HG03025 (cell line): ENCODE data around the gene NPAS3.

ENCODE experiments used
- ATAC-seq: cut with Tn5 transposase; IDR thresholded peaks from one replicate; pipeline ENCODE4 v1.9.1; 2021; ENCODE audit warnings: mild to moderate bottlenecking, moderate library complexity; ENCODE audit not compliant: unreplicated experiment, low FRiP score

NPAS3 gene

GRCh38 chr14:33527023-33527634 is 588.5 kb downstream of the NPAS3 start:
- no peak for ATAC-seq

- ATAC-seq = no peak
These were observed 590.0 kb downstream of the NPAS3 start for GRCh38 chr14:33528655-33529054.

GRCh38 chr14:33529787-33530757 is 591.4 kb downstream of the NPAS3 start:
- ATAC-seq = no peak

DNA sequence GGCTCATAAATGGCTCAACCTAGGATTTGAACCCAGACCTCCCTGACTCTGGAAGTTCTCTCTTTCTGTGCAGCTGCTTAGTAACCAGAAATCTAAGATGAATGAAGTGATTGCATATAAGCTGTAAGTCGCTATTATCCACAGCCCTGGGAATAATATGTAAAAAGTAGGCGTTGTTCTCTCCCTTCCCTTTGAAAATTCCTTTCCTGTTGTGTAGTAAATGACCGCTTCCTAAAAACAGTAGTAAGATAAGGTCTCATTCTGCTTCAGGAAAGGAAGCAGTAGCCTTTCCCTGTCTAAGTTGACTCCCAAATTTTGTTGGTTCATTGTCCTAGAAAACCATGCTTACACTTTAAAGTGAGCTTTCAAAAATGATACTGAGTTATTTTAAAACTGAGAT is 593.9 kb downstream of the NPAS3 start:
- ATAC-seq = no peak

DNA sequence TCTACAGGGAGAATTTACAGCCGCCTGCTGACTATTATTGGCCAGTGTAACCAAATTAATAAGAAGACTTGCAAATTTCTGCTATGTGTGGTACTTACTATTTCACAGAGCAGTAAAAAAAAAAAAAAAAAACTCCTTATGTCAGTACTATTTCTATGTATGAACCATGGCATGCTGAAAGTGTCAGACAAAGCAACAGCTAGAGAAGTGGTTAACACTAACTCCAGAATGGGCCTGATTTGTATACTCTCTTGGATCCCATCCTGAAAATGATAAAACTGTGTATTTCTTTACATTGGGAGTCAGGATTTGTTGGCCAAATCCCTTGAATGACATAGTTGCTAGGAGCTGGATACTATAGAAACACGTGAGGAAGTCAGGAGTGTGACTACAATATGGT is 595.4 kb downstream of the NPAS3 start:
- no peak for ATAC-seq

DNA sequence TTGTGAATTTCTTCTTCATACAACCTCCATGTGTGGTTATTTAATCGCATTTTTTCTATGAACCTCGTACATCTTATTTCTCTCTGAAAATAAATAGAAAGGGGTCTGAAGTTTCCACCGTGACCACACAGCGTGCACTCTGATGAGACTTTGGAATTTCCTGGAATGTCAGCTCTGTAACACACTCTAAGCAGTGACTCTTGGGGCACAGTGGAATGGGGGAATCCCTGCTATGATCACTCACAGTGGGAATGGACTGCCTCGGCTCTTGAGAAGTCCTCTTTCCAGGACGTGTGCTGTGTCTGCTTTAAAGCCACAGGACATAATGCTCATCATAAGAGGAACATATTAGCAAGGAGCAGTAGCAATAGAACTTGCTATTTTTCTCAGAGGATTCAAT is 596.0 kb downstream of the NPAS3 start:
- ATAC-seq = no peak

GRCh38 chr14:33539918-33540357 is 601.3 kb downstream of the NPAS3 start:
- no peak for ATAC-seq

GRCh38 chr14:33541171-33541570 is 602.5 kb downstream of the NPAS3 start:
- no peak for ATAC-seq

DNA sequence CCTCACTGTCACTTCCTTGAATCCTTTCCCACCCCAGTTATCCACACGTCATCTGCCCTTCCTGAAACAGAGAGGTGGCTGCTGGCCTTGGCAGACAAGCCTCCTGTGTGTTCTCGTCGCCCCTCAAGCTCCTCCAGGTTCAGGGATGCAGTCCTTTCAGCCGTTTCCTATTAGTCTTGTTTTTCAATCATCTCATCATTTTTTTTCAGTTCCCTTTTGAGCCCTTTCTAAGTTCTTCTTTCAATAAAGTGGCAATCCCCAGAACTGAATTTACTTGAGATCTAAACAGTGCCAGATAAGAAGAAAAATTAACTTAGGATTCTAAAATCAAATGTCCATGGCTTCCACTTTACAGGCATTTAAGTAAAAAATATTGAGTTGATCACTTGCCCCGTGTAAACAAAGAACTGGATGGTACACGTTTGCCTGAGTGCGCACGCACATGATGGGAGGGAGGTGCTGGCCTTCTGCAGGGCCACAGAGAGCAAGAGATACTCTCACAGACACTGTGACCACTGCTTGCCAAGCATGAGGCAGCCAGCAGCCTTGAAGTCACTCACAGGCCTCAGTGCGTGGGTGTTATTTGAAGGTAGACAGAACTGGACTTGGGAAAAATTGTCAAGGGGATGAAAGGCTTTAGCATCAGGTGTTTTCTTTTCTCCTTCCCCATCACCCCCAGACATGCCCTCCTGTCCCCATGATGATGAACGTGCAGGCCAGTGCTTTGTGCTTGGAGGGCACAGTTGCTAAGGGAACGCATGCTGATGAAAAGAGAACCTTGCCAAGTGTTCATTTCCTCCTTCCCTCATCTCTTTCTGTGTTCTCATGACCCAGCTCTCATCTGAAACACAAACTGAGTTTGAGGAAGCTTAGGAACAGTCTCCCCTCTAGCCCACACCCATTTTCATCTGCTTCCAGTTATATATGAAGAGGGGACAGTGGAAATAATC is 603.9 kb downstream of the NPAS3 start:
- ATAC-seq = no peak

DNA sequence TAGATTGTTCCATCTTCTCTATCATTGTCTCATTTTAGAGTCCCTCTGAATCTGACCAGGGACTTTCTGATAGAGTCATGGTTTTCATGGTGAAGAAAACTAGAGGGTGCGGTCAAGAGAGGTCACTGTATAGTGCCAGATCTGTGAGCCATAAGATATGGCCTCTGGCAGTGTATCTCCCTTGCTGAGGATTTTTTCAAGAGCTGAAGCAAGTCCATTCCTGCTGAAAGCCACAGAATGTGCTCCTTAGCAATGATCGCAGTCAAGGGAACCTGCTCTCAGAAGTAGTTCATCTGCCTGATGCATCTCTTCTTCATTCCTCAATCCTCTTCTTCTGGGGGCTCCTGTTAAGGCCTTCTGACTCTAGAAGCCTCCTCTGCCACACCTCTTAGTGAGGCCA is 607.0 kb downstream of the NPAS3 start:
- ATAC-seq = no peak

GRCh38 chr14:33548606-33549005 is 609.9 kb downstream of the NPAS3 start:
- ATAC-seq = no peak

- ATAC-seq = no peak
These were observed 613.3 kb downstream of the NPAS3 start for GRCh38 chr14:33551963-33552362.

DNA sequence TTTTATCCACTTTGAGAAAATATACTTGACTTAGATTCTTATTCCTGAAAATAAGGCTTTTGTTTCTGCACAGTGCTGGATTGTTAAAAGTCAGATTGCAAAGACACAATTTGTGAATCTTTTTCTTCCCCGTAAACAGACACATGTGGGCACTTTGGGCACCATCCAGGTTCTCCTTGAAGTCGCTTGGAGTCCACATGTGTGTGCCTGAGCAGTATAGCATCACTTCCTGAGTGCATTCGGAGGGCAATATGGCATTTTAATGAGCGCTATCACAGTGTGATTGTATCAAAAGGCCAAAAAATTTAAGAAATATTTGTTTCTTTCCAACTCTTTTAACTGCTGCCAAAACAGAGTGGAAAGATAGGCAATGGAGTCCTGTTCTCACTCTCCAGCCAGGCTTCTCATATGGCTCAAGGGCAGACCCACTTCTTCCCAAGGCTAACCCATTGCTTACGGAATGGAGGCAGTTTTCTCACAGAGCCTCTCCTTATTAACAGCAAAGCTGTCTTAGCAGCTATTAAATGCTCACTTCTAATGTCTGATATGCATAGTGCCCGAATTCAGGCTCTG is 615.1 kb downstream of the NPAS3 start:
- ATAC-seq = no peak

- ATAC-seq = no peak
These were observed 616.3 kb downstream of the NPAS3 start for GRCh38 chr14:33554988-33555387.

DNA sequence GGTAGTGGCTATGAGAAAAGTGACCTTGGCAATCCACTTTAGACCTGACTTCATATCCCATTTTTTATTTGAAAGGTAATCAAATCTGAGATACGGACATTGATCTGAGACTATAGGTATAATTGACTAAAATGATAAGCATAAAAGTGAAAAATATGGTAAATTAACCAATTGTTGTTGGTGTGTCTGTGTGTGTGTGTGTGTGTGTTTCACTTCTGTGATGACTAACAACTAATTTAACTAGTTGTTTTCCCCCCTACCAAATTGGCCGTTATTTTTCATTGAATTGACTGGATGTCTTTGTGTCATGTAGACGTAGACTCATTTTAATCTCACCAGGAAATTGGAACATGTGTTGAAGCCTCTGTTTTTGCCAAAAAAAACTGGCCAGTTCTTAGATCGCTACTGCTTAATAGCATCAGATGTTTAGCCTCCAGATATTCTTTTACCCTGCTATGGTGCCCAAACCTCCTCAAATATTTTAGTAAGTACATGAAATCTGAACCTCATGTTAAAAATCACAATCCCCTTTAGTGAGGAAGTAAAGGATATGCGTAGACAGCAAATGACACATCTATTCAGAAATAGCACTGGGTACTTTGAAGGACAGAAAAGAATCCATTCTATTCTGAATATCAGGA is 617.2 kb downstream of the NPAS3 start:
- ATAC-seq = no peak

GRCh38 chr14:33556382-33557121 is 617.9 kb downstream of the NPAS3 start:
- no peak for ATAC-seq

- ATAC-seq = no peak
These were observed 622.2 kb downstream of the NPAS3 start for GRCh38 chr14:33560718-33561431.

DNA sequence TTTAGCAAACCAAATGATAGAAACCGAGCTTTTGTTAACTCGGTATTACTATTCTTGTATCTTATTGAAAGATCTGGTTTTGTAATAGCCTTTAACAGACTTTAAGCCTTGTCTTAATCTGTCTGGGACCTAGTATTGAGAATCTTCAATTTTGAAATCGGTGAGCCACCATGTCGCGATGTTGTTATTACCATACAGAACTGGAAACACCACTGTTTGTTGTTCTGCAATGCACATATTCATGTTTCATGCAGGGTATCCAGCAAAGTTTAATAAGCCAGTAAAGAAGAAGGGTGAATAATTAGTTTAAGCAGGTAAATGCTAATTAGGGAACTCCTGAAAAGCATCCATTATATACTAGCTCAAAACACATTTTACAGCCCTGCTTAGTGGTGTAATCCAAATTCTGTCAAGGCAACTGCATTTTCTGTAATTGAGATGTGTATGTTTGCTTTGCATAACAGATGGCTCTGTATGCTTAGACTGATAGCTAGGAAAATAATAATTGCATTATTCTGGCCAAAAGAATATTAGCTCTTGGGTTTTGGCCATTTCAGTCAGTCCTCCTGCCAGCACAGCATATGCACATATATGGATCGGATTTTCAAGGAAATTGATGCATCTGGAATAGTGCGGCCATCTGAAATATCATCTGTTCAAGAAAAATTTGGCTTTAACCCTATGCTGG is 623.0 kb downstream of the NPAS3 start:
- no peak for ATAC-seq
